ENCODE measurements around the gene SULT1C3. TPM values are rescaled to one million over a fixed set of nuclear protein-coding genes. Genes with fewer than 3 reads are reported as not detected.

Gene SULT1C3
- total and polyA plus RNA-seq, 2 of the 8 experiments (the other 6 are each of a cell fraction or from before 2014, with no cell fraction given), result not detected

DNA sequence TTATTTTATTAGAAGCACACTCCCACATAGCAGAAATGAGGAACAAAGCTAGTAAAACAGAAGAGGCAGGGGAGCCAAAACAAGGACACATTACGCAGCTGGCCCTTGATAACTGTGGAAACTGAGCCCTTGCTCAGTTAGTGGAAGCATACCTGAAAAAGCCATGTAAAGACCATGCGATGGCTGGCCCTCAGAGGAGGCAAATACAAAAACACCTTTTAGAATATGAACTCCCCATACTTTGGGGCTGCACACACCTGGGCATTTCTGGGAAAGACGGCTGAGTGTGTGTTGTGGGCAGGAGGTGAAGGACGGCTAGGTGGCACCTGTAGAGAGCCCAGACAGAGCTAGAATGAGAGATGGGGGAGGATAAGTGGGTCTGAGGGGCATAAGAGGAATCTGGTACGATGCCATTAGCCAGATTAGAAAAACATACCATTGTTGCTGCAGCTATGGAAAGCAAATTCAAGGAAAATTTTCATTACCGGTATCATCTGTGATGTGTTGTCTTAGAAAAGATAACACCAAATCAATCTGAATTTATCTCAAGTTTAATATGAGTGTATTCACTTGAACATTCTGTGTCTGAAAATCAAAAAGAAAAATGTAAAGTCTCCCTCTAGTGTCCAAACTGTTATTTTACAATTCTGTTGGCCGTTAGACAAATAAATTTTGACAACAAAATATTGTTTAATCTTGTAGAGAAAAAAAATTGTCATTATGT lies 45.2 kb upstream of the SULT1C3 start:
- Histone ChIP-seq H3K23me2 (ENCODE audit: low read depth, low read length) (no peaks in the 10 kb centered on the region), H3K9me3 (ENCODE audit: insufficient read depth in 2 of 2, low read depth in 1 of 2, low read length in 1 of 2) (no peaks in the 10 kb centered on the region), H4K91ac (replicated peaks; ENCODE audit: insufficient read length, low read length) (no peak overlapping the region), H2BK15ac (ENCODE audit: low read length) (no peak overlapping the region), H2BK120ac (replicated peaks; ENCODE audit: low read depth, low read length) (no peak overlapping the region), H2BK12ac (ENCODE audit: low read depth, low read length) (no peak overlapping the region), H3K4me2 (ENCODE audit: insufficient read depth in 1 of 2, low read depth in 2 of 2, low read length in 2 of 2) (no peak overlapping the region), H3K4me1 (replicated peaks in 1 of 4; ENCODE audit: control insufficient read depth in 3 of 4, insufficient read depth in 4 of 4, low read length in 3 of 4) (no peaks in the 10 kb centered on the region), H3K4me3 (ENCODE audit: extremely low read depth in 1 of 4, insufficient read depth in 2 of 4, low read depth in 3 of 4, low read length in 4 of 4) (no peak overlapping the region), H3K9ac (replicated peaks in 1 of 4; ENCODE audit: extremely low read depth in 1 of 4, low read depth in 3 of 4, low read length in 3 of 4) (no peak overlapping the region), H3K79me1 (ENCODE audit: low read depth, low read length) (no peaks in the 10 kb centered on the region), H2BK5ac (ENCODE audit: low read depth, low read length) (no peak overlapping the region), H3K36me3 (ENCODE audit: control insufficient read depth in 2 of 4, insufficient read depth in 4 of 4, low read length in 3 of 4) (no peaks in the 10 kb centered on the region), H3K14ac (ENCODE audit: insufficient read length) (no peak overlapping the region), H3K23ac (ENCODE audit: insufficient read length) (no peak overlapping the region), H3K79me2 (ENCODE audit: control insufficient read depth in 1 of 2, insufficient read depth in 2 of 2, low read length in 2 of 2) (no peaks in the 10 kb centered on the region), H3K18ac (ENCODE audit: extremely low read depth, low read length) (no peak overlapping the region), H4K8ac (ENCODE audit: extremely low read depth, insufficient read depth, low read length) (no peak overlapping the region), H2AK5ac (ENCODE audit: low read depth, low read length) (no peak overlapping the region), H3K4ac (replicated peaks; ENCODE audit: insufficient read length, low read depth, low read length) (no peak overlapping the region), H2BK20ac (ENCODE audit: low read length) (no peak overlapping the region), H3K27me3 (replicated peaks in 1 of 4; ENCODE audit: control insufficient read depth in 3 of 4, extremely low read depth in 1 of 4, insufficient read depth in 3 of 4, low read length in 3 of 4) (no peaks in the 10 kb centered on the region), H4K20me1 (replicated peaks in 1 of 2; ENCODE audit: control insufficient read depth in 1 of 2, insufficient read depth in 2 of 2, low read length in 2 of 2) (no peaks in the 10 kb centered on the region), H3K56ac (replicated peaks; ENCODE audit: insufficient read length, low read depth, low read length) (no peak overlapping the region), H2AFZ (ENCODE audit: low read length) (0 out of 2 replicates have a peak overlapping the region, but pooled peaks have one; percentile 16), H3K27ac (ENCODE audit: low read depth, low read length) (no peak overlapping the region), H4K5ac (ENCODE audit: insufficient read length, low read depth, low read length) (no peak overlapping the region)
- WGBS, 2 experiments (ENCODE audit: extremely low coverage in 1 of 2, insufficient coverage in 1 of 2, insufficient read length in 1 of 2, insufficient replicate concordance in 2 of 2, low coverage in 1 of 2, low lambda C conversion rate in 2 of 2, missing lambda C conversion rate in 1 of 2), result 80% methylated on average over 7 of the region's 7 CpGs; no CpG with 5 or more reads in 1 of the 2 experiments
- FAIRE-seq (no peak), DNase-seq (ENCODE audit: low read depth in 1 of 2, low spot score in 2 of 2) (no peak)
- CTCF ChIA-PET (ENCODE audit: partially characterized antibody), result interaction anchor here (0.7 to 2.7 kb wide), 18 partner anchors 10 to 523 kb away, joined by 3 to 21 read pairs (median 4); no protein-coding TSS in a partner anchor
- TF ChIP-seq, protein P1, sequence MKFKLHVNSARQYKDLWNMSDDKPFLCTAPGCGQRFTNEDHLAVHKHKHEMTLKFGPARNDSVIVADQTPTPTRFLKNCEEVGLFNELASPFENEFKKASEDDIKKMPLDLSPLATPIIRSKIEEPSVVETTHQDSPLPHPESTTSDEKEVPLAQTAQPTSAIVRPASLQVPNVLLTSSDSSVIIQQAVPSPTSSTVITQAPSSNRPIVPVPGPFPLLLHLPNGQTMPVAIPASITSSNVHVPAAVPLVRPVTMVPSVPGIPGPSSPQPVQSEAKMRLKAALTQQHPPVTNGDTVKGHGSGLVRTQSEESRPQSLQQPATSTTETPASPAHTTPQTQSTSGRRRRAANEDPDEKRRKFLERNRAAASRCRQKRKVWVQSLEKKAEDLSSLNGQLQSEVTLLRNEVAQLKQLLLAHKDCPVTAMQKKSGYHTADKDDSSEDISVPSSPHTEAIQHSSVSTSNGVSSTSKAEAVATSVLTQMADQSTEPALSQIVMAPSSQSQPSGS (IDR thresholded peaks at IDR 0.05; ENCODE audit: low read length), result no peak
- TF ChIP-seq NRF1 (IDR thresholded peaks at IDR 0.05; ENCODE audit: low read depth, low read length), result no peak
- TF ChIP-seq RAD21 (IDR thresholded peaks at IDR 0.05 in 1 of 2, conservative IDR thresholded peaks at IDR 0.05 in 1 of 2; ENCODE audit: low read depth in 2 of 2, low read length in 2 of 2), result peak in 1 of 2 experiments; percentile 6; a peak in 1 of 4 replicates
- TF ChIP-seq, protein P2, sequence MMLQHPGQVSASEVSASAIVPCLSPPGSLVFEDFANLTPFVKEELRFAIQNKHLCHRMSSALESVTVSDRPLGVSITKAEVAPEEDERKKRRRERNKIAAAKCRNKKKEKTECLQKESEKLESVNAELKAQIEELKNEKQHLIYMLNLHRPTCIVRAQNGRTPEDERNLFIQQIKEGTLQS (IDR thresholded peaks at IDR 0.05; ENCODE audit: insufficient read depth, low read depth, low read length), result no peak
- no peak for TF ChIP-seq SP4 (IDR thresholded peaks at IDR 0.05; ENCODE audit: low read length)
- TF ChIP-seq, protein P3, sequence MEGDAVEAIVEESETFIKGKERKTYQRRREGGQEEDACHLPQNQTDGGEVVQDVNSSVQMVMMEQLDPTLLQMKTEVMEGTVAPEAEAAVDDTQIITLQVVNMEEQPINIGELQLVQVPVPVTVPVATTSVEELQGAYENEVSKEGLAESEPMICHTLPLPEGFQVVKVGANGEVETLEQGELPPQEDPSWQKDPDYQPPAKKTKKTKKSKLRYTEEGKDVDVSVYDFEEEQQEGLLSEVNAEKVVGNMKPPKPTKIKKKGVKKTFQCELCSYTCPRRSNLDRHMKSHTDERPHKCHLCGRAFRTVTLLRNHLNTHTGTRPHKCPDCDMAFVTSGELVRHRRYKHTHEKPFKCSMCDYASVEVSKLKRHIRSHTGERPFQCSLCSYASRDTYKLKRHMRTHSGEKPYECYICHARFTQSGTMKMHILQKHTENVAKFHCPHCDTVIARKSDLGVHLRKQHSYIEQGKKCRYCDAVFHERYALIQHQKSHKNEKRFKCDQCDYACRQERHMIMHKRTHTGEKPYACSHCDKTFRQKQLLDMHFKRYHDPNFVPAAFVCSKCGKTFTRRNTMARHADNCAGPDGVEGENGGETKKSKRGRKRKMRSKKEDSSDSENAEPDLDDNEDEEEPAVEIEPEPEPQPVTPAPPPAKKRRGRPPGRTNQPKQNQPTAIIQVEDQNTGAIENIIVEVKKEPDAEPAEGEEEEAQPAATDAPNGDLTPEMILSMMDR (IDR thresholded peaks at IDR 0.05; ENCODE audit: control extremely low read depth in 1 of 3, insufficient read depth in 1 of 3, low read depth in 1 of 3, low read length in 3 of 3), result peak in 1 of 3 experiments; percentile 19; a peak in 2 of 4 replicates
- no peak for TF ChIP-seq TCF12 (IDR thresholded peaks at IDR 0.05; ENCODE audit: low read depth, low read length)
- POLR2A ChIA-PET (ENCODE audit: partially characterized antibody), result no interaction called here

Measured in H1 (cell line).